HL-60/S4 treated with phorbol 12-myristate 13-acetate at 8.2 ng/mL for 4 days and 3 days (cell line): Measurements from ENCODE around the gene ABHD15.

Source experiments
- in situ Hi-C: fragments of 300-500 bp; cut with MboI; formaldehyde crosslinking; loops from 2 replicates; pipeline ENCODE4 v1.15.0; 2022; ENCODE audit warnings: low sequenced_read_pairs

ABHD15 gene

DNA sequence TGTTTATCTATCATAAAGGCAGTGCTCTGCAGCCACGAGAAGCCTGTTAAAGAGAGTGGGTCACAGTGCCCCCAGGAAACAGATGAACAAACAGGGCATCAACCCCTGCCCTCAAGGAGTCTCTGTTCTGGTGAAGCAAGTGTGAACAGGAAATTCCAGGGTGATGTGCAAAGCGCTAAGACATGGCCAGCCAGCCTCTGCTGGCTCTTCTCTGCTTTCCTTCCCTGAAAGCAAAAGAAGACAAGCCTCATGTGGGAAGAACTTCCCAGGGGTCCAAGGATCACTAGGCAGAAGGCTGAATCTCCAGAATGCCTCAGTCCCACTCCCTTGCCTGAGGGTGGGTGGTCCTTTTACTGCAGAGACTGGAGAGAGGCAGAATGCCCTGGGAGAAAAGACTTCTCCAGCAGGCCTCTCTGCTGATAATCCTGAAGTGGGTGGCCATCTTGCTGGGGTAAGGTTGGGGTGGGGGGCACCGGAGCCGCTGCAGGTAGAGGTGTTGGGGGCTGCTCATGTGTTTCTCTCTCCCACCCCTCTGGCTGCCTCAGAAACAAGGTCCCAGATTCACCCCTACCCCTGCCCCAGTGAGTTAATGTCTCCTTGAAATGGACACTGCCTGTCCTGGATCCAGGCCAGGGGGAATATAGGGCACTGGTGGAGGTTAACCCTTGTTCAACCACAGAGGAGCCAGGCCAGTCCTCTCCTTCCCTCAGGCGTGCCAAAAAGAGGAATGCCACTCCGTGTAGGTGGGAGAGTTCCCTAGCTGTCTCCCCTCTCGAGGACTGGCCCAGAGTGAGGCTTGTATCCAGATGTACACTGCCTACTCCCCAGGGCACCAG, 28.5 kb upstream of the ABHD15 start:
- in situ Hi-C loops, result no loop called here

DNA sequence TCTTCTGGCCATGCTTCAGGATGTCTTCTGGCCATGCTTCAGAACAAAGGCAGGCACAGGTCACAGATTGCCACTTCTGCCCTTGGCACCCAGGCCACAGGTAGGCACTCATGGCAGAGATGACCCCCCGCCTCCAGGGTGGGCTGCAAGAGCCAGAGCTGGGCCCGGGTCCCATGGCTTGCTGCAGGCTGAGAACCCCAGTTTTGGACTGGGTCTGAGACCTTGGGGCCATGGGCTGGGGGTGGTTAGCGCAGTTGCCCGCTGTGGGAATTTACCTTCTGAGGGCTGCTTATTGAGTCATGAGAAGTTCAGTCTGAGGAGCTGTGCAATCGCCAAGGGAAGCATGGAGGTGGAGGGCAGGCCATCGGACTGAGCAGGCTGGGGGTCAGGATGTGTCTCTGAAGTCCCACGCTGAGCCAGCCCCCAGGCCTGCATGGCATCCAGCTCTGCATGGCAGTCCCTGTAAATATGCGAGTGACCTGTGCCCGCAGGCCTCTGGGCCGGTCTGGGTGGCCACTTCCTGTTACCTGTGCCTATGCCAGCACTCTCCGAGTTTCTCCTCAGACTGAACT, 27.8 kb upstream of the ABHD15 start:
- in situ Hi-C loops, result no loop called here

DNA sequence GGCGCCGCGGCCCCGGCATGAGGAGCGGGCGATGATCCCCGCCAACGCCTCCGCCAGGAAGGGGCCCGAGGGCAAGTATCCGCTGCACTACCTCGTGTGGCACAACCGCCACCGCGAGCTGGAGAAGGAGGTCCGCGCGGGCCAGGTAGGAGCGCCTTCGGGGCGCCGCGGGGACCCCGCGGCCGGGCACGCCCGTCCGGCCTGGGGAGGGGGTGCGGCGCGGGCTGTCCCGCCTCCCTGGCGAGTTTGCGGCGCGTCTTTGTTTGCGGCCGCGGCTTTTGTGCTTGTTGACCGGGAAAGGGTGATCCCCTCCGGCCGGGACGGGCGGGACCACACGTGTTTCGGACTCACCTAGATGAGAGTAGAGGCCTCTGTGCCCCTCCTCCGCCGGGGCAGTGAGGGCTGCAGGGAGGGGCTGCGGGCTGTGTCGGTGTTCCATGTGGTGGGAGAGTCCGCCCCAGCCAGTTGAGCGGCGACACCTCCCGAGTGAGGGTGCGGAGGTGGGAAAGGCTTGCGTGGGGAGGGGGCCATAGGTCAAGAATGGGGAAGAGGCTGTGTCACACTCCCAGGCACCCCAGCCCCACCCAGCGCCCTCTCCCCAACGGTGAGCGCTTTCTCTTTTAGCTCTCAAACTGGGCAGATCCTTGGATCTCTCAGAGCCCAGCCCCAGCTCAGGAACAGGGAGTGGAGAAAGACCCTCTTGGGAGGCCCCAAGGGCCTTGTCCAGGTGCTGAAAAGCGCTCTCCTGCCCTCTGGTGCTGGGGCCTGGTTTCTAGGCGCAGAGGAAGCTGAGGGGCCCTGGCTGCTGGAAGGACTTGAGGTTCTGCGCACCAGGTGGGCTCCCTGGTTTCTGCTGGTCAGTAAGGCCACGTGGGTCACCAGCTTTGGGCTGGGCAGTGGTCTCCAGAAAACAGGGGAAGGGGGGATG, 27.0 kb upstream of the ABHD15 start:
- in situ Hi-C loops, result no loop called here

DNA sequence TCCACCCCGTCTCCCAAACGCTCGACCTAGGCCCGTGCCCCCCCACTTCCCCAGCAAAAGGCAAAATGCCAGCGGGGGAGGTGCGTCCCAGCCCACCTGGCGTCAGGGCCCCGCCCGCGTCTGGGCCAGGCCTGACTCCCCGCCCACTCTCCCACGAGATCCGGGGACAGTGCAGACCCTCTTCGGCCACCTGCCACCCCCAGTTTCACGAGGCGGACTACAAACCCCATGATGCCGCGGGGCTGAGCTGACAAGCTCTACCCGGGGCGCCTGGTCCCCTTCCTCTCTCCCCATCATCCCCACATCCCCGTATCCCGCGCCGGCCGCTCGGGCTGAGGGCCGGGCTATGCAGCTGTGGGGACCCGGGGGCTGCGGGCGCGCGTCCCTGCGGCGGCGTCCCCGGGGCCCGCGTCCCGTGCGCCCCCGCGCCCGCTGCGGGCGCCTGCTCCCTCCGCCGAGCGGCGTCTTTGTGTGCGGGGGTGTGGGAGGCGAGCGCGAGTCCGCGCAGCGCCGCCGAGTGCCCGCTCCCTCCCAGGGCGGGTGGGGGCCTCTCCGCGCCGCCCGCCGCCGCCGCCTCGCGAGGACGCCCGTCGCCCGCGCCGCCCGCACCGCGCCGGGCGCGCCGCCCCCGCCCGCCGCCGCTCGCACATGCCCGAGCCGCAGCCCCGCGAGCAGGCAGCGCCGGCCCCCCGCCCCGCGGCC, 26.2 kb upstream of the ABHD15 start, which contains the start of gene ANKRD13B:
Gene ANKRD13B, plus strand, starts transcription at position 283 of the 702 bp plus-strand sequence. CDS start 490 bp downstream, outside the sequence.
- in situ Hi-C loops, result no loop called here

DNA sequence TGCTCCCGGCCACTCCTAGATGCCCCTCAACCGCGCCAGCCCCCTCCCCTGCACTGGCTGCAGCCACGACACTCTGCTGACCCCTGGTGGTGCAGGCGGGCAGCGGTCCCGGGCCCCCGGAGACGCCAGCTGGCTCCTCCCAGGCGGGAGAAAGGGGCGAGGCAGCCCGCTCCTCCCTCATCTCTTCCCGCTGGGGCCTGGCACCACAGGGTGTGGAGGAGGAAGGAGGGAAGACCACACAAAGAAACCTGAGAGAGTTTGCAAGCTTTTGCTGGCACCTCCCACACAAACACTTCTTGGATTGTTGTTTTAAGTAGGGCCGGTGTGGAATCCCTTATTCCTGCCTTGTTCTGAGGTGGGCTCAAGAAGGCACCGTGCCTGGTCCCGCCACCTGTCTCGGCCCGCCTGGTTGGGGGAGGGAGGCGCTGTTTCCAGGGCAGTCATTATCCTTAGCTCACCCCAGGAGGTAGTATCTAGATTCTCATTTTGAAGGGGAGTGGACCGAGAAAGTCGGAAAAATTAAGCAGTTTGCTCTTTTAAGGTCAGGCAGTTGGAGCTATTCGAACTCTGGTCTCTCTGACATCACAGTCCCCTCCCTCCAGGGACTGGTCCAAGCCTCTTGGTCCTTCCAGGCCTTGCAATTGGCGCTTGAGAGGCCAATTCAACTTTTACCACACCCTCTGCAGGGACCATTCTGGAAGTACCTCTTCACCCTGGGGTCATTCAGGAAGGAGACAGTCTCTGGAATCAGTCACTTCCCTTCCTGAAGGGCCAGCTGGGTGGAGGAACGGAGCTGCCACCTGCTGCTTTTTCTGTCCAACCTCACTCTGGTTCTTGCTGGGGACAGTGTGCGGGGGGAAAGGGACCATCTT, 25.1 kb upstream of the ABHD15 start:
- in situ Hi-C loops, result no loop called here

DNA sequence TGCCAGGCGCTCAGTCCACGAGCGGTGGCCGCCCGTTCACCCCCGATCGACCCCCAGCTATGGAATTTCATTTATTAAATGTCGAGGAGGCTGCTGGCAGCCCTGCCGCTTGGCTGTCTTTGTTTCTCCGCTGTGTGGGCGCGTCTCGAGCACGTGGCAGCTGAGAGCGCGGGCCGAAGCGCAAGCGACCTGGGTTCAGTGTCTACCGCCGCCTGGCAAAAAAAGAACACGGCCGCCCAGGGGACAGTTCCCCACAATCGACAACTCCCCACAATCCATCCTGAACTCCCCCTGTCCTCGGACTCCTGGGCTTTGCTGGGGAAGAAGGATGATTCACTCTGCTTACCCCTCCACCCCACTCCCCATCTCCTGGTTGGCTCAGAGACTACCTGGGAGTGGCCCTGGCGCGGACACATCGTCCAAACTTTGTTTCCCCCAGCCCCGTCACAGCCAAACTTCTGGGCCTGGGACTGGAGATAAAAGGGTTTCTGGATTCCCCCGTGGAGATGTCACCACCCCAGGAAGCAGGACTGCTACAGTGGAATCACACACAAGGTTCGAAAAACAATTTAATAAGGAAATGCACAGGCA, 24.4 kb upstream of the ABHD15 start:
- in situ Hi-C loops, result no loop called here

DNA sequence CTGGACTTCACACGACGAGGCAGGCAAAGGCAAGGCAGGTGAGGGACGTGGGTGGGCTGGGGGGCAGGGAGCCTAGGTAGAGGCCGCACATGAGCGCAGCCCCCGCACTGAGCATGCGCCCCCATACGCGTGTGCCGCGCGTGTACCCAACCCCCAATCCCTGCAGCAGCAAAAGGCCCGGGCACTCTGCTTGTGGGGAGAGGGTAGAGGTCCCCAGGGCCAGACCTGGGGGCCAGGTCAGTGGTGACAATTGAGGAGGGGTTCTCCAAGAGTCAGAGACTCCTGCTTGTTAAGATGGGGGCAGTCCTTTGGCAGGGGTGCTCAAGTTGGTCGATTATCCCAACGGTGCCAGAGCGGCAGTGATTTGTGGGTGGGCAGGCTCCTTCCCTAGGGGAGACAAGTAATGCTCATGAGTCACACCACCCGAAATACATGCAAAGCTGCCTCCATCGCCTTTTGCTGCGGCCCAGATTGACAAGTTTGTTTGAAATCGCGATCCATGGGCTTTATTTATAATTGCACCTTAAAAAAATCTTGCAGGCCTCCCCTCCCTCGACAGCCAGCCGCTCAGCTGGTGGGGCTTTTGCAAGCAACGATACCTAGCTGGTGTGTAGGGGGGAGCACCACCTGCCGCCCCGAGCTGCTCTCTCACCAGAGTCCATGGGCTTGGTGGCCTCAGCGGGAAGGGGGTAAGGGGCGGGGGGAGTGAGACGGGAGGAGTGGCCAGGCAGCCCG, 23.7 kb upstream of the ABHD15 start:
- in situ Hi-C loops, result no loop called here

DNA sequence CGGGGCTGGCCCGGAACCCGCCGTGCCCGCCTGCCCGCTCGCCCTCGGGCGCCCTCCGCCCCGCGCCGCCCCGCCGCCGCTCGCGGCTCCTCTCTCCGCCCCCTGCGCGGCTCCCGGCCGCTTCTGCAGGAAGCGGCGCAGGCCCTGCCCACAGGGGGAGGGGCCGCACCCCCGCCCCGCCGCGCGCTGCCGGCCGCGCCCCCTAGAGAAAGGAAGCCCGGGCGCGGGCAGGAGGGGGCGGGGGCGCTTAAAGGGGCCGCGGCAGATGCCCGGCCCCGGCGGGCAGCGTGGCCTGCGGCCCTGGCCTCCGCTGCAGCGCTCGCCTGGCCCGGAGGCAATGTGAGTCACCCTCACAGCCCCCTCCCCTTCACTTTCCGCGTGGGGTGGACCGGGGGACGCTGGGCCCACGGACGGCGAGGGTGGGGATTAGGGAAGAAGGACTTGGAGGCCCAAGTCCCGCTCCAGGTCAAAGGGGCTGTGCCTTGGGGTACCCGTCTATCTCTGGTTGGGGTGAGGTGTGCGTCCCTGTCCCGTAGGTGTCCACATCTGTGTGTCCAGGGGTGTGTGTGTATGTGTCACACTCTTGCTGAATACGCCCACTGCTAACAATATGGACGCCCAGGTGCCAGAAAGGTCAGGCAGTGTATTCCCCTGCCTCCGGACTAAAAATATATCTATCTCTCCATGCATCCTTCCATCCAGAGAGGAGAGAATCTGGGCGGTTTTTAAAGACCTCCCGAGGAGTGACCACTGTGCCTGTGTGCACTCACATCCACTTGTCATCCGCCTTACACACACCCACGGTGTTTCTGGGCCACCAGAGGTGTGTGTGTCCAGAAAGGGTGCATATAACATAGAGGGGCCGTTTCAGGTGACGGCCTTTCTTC, 22.9 kb upstream of the ABHD15 start, which contains the start of gene GIT1:
Gene GIT1, minus strand, starts transcription at position 125 of the 887 bp plus-strand sequence. CDS start 270 bp downstream, outside the sequence.
- in situ Hi-C loops, result no loop called here

DNA sequence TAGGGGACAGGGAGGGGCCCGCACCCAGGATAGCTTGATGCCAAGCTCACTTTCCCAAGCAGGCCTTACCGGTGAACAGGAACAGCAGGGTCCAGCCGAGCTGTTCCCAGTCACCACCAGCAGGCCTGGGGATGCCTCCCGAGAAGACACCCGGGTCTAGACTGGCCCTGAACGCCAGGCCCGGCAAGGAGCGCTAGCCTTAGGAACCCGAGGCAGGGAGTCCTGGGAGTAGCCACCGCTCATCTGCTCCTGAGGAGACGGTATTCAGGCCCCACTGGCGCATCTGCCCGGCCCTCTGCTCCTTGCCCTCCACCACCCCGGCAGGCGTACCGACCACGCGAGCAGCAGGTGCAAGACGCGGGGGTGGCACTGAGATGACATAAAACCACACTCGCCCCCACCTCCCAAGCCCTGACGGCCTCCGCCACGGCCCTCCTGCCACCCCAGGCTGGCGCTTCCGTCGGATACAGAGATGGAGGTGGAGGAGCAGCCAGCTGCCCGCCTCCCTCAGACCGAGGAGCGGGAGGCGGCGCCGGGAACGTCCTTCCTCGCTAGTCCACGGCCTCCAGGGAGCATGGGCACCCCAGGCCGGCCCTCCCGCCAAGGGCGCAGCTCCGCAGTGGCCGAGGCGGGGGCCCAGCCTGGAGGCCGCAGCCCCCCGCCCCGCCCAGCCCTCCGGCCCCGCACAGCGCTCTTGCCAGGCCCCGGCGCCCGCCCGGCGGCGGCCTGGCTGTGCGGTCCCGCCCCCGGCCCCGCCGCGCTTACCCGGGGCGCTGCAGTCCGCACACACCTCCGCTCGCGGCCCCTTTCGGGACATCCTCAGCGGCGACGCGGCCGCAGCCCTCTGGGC, 21.9 kb upstream of the ABHD15 start:
- in situ Hi-C loops, result no loop called here

DNA sequence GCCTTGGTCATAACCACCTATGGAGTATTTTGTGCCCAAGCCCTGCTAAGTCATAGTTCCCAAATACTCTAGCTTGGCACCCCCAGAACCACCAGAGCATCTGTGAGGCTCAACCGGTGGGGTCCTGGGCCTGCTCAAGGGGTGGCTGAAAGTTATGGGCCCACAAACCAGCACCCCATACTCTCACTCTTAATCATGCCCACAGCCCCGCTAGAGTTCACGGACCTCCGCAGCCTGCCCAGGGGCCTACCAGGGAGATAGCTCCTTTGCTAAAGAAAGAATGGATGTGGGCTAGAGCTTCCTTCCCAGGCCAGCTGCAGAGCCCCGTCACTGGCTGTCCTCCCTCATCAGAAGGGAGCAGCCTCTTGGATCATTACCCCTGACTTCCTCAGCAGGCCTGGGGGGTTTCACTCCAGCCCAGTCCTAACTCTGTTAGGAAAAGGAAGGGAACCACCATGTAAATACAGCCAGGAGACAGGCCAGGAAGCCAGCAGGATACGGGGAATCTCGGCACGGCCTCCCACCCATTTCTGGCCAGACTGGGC, 21.3 kb upstream of the ABHD15 start:
- in situ Hi-C loops, result no loop called here

DNA sequence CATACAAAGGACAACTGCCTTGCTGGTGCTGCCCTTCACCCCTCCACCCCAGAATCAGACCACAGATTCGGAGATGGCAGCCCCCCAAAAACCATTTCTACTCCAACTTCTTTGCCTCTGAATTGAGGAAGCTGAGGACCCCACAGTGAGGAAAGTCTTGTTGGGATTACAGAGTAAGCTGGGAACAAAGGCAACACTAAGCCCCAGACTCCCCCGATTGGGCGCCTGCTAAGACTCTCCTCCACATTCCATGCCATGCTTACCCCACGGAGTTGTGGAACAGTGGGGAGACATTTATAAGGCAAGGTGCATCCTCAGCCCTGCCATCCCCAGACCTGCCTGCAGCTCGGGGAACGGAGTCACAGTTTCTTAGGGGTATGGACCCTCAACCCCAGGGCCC, 20.8 kb upstream of the ABHD15 start:
- in situ Hi-C loops, result no loop called here

DNA sequence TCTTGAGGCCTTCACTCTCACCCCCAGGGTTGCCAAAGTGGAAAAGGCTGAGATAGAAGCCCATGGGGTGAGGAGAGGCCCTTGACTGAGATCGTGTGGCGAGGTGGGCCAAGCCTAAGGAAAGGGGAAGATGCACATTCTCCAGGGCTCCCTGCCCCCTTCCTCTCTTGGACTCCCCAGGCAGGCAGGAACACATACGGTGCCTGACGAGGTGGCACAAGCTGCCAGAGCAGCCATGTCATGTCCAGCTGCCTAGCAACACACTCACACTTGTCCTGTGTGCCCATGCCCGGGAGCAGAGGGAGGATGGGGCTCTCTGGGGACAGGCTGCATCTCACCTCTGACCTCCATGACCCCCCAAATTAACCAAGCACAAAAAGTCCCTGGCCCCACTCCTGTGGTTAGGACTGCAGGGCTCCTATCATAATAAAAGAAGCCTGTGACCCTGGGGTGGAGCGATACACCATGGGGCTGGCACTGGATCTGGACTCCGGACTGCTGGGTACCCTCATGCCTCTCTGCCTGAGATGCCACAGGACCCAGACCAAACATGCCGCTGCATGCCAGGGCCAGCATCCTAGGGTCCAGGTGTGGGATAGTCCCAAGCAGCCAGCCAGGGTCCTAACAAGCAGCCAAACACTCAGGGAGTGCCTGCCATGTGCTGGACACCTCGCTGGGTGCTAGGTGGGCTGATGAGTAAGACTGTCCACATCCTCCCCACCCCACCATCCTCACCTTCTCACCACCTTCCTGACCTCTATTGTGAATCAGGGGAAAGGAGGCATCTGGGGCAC, 20.0 kb upstream of the ABHD15 start:
- in situ Hi-C loops, result no loop called here

DNA sequence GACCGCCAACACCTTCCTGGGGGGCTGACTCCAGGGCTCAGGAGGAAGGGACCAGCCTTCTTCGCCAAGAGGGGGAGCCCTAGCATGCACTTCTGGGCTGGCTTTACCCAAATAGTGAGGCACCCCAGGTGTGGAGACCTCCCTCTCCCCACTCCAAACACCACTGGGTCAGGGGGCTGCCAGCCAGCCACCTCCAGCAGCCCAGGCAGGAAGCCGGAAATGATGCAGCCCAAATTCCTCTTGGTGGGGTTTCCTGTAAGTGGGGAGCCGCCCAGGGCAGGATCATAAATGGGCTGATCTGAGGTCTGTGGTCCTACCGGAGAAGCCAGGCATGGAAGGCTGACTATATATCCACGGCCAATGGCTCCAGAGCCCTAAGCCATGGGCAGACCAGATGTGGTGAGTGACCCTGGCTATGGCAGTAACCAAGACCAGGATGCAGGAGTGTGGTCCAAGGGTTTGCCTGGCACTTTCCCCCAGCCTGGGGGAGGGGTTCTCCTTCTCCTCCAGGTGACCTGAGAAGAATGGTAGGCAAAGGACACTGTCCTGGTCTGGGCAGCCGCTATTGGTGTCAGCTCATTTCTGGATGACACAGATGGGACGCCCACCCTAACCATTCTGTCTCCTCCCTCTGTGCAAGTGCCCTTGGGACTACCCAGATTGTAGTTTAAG, 18.4 kb upstream of the ABHD15 start:
- in situ Hi-C loops, result no loop called here

DNA sequence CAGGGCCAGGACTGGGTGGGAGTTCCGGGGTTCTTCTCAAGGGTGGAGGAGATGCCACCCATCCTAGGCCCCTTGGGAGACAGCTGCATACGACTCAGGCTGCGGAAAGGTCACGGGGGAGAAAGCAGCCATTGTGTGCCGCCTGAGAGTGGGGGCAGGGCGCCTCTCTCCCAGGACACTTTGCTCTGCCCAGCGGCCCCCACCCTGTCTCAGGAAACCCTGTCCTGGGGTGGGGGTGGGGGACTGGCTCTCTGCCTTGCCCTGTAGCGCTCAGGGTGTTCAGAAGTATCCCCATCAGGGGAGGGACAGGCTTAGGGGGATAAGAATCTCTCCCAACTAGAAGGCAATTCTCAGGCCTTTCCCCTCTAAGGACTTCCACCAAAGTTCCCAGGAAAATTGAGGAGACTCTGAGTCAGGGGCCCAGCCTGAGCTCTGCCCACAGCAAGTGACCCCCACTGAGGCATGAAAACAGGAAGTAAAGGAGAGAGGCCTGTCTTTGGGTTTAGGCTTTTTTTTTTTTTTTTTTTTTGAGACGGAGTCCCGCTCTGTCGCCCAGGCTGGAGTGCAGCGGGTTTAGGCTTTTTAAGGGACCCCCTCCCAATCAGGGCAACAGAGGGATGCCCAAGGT, 17.7 kb upstream of the ABHD15 start:
- in situ Hi-C loops, result no loop called here
